Measurements from ENCODE around the gene GRM5.

Gene GRM5

GRCh38 chr11:88620568-88621130 is 445.1 kb downstream of the GRM5 start:
- no peak for DNase-seq (ENCODE audit: low read depth)
- TF ChIP-seq CTCF (IDR thresholded peaks at IDR 0.05; ENCODE audit: low read length, missing control alignments), result no peak

GRCh38 chr11:88619656-88620385 is 446.0 kb downstream of the GRM5 start:
- TF ChIP-seq CTCF (IDR thresholded peaks at IDR 0.05; ENCODE audit: low read length, missing control alignments), result no peak
- DNase-seq (ENCODE audit: low read depth), result no peak
- H3K4me3 ChIP-seq (replicated peaks; ENCODE audit: low read depth, low read length), result no peak overlapping the region

More at GRCh38 chr11:88620568-88621130, 445.1 kb downstream of the GRM5 start:
- H3K4me3 ChIP-seq (replicated peaks; ENCODE audit: low read depth, low read length), result no peak overlapping the region

GRCh38 chr11:88619071-88619425 is 446.7 kb downstream of the GRM5 start:
- no peak overlapping the region for H3K4me3 ChIP-seq (replicated peaks; ENCODE audit: low read depth, low read length)
- DNase-seq (ENCODE audit: low read depth), result no peak
- TF ChIP-seq CTCF (IDR thresholded peaks at IDR 0.05; ENCODE audit: low read length, missing control alignments), result no peak

GRCh38 chr11:88618327-88619070 is 447.3 kb downstream of the GRM5 start:
- H3K4me3 ChIP-seq (replicated peaks; ENCODE audit: low read depth, low read length), result no peak overlapping the region
- DNase-seq (ENCODE audit: low read depth), result no peak
- TF ChIP-seq CTCF (IDR thresholded peaks at IDR 0.05; ENCODE audit: low read length, missing control alignments), result no peak

- H3K4me3 ChIP-seq (replicated peaks; ENCODE audit: low read depth, low read length), result no peak overlapping the region
- TF ChIP-seq CTCF (IDR thresholded peaks at IDR 0.05; ENCODE audit: low read length, missing control alignments), result no peak
- DNase-seq (ENCODE audit: low read depth), result no peak
Measured at GRCh38 chr11:88617226-88617625, 448.6 kb downstream of the GRM5 start.

GRCh38 chr11:88604260-88604659 is 461.5 kb downstream of the GRM5 start:
- H3K4me3 ChIP-seq (replicated peaks; ENCODE audit: low read depth, low read length), result no peak overlapping the region
- DNase-seq (ENCODE audit: low read depth), result peak; percentile 76
- TF ChIP-seq CTCF (IDR thresholded peaks at IDR 0.05; ENCODE audit: low read length, missing control alignments), result no peak

All from fibroblast of pulmonary artery (primary cell).